Inflammatory macrophage (primary cell): ENCODE data around the gene LDLRAD3.

Source experiments
- DNase-seq, 2 donors: peaks; one replicate each; pipeline ENCODE4 v3.0.0-alpha.2; 2020 to 2022

LDLRAD3 gene

GRCh38 chr11:35927682-35928081 lies 16.2 kb upstream of the LDLRAD3 start:
- DNase-seq, result peak; percentile 75 to 78

- DNase-seq, result no peak
These were observed 15.0 kb upstream of the LDLRAD3 start for GRCh38 chr11:35928688-35929395.

GRCh38 chr11:35930466-35930865 lies 13.4 kb upstream of the LDLRAD3 start:
- DNase-seq, result no peak

- no peak for DNase-seq
These were observed 11.7 kb upstream of the LDLRAD3 start for GRCh38 chr11:35932121-35932520.

GRCh38 chr11:35932681-35933319 lies 11.1 kb upstream of the LDLRAD3 start:
- peak; percentile 86 to 99 for DNase-seq

- no peak for DNase-seq
These were observed 10.5 kb upstream of the LDLRAD3 start for GRCh38 chr11:35933320-35933871.

- no peak for DNase-seq
These were observed 9.6 kb upstream of the LDLRAD3 start for GRCh38 chr11:35934271-35934670.

- no peak for DNase-seq
These were observed 8.9 kb upstream of the LDLRAD3 start for GRCh38 chr11:35934981-35935380.

- DNase-seq, result no peak
These were observed 8.5 kb upstream of the LDLRAD3 start for GRCh38 chr11:35935390-35935789.

- DNase-seq, result no peak
These were observed 6.8 kb upstream of the LDLRAD3 start for GRCh38 chr11:35937111-35937510.

GRCh38 chr11:35937700-35938099 lies 6.2 kb upstream of the LDLRAD3 start:
- no peak for DNase-seq

- DNase-seq, result no peak
These were observed 5.6 kb upstream of the LDLRAD3 start for GRCh38 chr11:35938231-35938630.

- DNase-seq, result no peak
These were observed 553 bp upstream of the LDLRAD3 start for GRCh38 chr11:35943309-35943708.

GRCh38 chr11:35944503-35945136 lies 758 bp downstream of the LDLRAD3 start:
- no peak for DNase-seq

- DNase-seq, result no peak
These were observed 1.3 kb downstream of the LDLRAD3 start for GRCh38 chr11:35945137-35945518.

- no peak for DNase-seq
These were observed 2.9 kb downstream of the LDLRAD3 start for GRCh38 chr11:35946766-35947165.

- DNase-seq, result no peak
These were observed 3.6 kb downstream of the LDLRAD3 start for GRCh38 chr11:35947437-35947836.

- no peak for DNase-seq
These were observed 5.4 kb downstream of the LDLRAD3 start for GRCh38 chr11:35949242-35949641.

GRCh38 chr11:35950082-35950481 lies 6.2 kb downstream of the LDLRAD3 start:
- DNase-seq, result no peak

- no peak for DNase-seq
These were observed 7.8 kb downstream of the LDLRAD3 start for GRCh38 chr11:35951680-35952079.

- no peak for DNase-seq
These were observed 9.4 kb downstream of the LDLRAD3 start for GRCh38 chr11:35953081-35953760.

GRCh38 chr11:35954205-35954604 lies 10.3 kb downstream of the LDLRAD3 start:
- no peak for DNase-seq

GRCh38 chr11:35955636-35956035 lies 11.8 kb downstream of the LDLRAD3 start:
- DNase-seq, result no peak
